Activated T-cell treated with anti-CD3 and anti-CD28 coated beads, Interleukin-2, amount 50 U/mL, for 72 hours (primary cell): ENCODE data around the gene RASAL1. TPM values are rescaled to one million over a fixed set of nuclear protein-coding genes. Genes with fewer than 3 reads are reported as not detected.

Experiments used
- ATAC-seq, 2 donors: fragments of 150-1000 bp; cut with Tn5 transposase; replicated peaks in 1 of 2; 2 replicates each; pipeline ENCODE4 v1.10.0; 2021; ENCODE audit warnings: moderate library complexity in 2 of 2, mild to moderate bottlenecking in 1 of 2
- DNase-seq, 2 donors: peaks; one replicate each; pipeline ENCODE4 v3.0.0; 2021 to 2022; ENCODE audit warnings: mixed read lengths in 1 of 2
- H3K27ac Mint-ChIP-seq: one replicate; pipeline ENCODE4 v1.8.0; 2022; ENCODE audit warnings: mild to moderate bottlenecking, moderate library complexity, mixed read lengths
- H3K27me3 Mint-ChIP-seq: one replicate; pipeline ENCODE4 v1.8.0; 2022; ENCODE audit warnings: low read depth, mixed read lengths
- H3K36me3 Mint-ChIP-seq, 2 donors: one replicate each; pipeline ENCODE4 v1.8.0; 2022; ENCODE audit warnings: mixed read lengths in 2 of 2, mild to moderate bottlenecking in 1 of 2; ENCODE audit not compliant: insufficient read depth in 2 of 2
- H3K4me1 Mint-ChIP-seq: one replicate; pipeline ENCODE4 v1.8.0; 2022; ENCODE audit warnings: low read depth, mixed read lengths
- H3K4me3 Mint-ChIP-seq, 2 donors: one replicate each; pipeline ENCODE4 v1.8.0; 2022; ENCODE audit warnings: mild to moderate bottlenecking in 2 of 2, mixed read lengths in 2 of 2, moderate library complexity in 2 of 2
- H3K9me3 Mint-ChIP-seq, 2 donors: one replicate each; pipeline ENCODE4 v1.8.0; 2022; ENCODE audit warnings: mixed read lengths in 2 of 2
- total RNA-seq, 2 donors: library from RNA; stranded (reverse); gene quantifications; one replicate each; pipeline ENCODE4 v1.2.3, GENCODE V29; 2022

The RASAL1 gene
- total RNA-seq, 2 donors from 2014 or later = 6.7 to 13.4 TPM

DNA sequence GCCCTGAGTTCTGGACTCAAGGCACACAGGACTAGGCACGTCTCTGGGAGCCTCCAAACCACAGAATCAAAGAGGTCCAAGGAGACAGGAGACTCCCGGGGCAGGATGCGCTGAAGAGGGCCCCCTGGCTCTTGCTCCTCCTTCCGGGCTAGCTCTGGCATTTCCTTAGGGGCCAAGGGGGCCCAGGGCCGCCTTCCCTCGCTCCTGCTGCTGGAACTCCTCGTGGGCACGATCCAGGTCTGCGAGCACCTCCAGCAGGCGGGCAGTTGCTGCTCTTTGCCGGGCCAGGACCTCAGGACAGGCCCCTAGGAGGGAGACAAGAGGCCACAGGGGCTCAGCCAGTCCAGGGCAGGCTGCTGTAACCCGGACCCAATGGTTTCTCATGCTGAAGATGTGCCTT lies 35.8 kb downstream of the RASAL1 start:
- DNase-seq (no peak), ATAC-seq (no peak)
- Mint-ChIP-seq H3K4me3 (no peak overlapping the region), H3K27me3 (no peaks in the 10 kb centered on the region), H3K36me3 (no peaks in the 10 kb centered on the region), H3K9me3 (no peaks in the 10 kb centered on the region), H3K4me1 (peaks cover 22% of the 10 kb centered on the region), H3K27ac (no peak overlapping the region)

DNA sequence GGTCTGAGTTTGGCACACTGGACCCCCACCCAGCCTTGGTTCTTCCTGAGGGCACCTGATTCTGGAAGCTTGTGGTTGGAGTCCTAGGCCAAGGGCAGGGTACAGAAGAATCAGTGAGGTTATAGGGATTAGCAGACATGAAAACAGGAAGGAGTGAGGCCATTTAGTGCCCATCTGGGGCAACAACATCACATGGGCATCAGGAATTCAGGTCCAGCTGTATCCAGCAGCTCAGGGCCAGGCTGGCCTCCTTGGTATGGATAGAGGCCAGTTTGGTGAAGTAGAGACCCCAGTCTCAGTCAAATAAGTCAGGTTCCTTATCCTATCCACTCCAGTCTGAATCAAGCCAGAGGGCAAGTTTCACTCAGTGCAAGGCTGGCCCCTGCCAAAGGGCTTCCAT lies 36.2 kb downstream of the RASAL1 start:
- Mint-ChIP-seq H3K4me3 (no peak overlapping the region), H3K9me3 (no peaks in the 10 kb centered on the region), H3K27me3 (no peaks in the 10 kb centered on the region), H3K4me1 (peaks cover 22% of the 10 kb centered on the region), H3K27ac (no peak overlapping the region), H3K36me3 (no peaks in the 10 kb centered on the region)
- ATAC-seq = no peak
- no peak for DNase-seq

DNA sequence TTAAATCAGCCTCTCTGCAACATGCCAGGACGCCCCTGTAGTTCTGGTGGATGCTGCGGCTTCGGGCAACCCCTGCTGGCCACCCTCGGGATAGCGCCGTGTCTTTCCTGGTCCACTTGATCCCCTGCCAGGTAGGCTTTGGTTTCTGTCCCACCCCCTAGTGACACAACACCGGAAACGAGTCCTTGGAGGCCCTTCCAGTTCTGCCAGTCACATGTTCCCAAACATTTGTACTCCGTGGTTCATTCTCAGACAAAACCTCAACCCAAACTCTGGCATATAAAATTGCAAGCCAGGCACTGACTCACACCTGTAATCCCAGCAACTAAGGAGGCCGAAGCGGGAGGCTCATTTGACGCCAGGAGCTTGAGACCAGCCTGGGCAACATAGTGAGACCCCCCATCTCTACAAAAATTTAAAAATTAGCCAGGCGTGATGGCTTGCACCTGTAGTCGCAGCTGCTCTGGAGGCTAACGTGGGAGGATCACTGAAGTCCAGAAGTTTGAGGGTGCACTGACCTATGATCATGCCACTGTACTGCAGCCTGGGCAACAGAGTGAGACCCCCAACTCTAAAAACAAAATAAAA lies 37.0 kb downstream of the RASAL1 start:
- H3K4me3 Mint-ChIP-seq = no peak overlapping the region
- H3K36me3 Mint-ChIP-seq = no peaks in the 10 kb centered on the region
- peak overlapping the region; percentile 35 for H3K27ac Mint-ChIP-seq
- ATAC-seq = peak; percentile 81
- H3K27me3 Mint-ChIP-seq = no peaks in the 10 kb centered on the region
- no peaks in the 10 kb centered on the region for H3K9me3 Mint-ChIP-seq
- peak; percentile 72 to 80 for DNase-seq
- H3K4me1 Mint-ChIP-seq = peaks cover 21% of the 10 kb centered on the region

DNA sequence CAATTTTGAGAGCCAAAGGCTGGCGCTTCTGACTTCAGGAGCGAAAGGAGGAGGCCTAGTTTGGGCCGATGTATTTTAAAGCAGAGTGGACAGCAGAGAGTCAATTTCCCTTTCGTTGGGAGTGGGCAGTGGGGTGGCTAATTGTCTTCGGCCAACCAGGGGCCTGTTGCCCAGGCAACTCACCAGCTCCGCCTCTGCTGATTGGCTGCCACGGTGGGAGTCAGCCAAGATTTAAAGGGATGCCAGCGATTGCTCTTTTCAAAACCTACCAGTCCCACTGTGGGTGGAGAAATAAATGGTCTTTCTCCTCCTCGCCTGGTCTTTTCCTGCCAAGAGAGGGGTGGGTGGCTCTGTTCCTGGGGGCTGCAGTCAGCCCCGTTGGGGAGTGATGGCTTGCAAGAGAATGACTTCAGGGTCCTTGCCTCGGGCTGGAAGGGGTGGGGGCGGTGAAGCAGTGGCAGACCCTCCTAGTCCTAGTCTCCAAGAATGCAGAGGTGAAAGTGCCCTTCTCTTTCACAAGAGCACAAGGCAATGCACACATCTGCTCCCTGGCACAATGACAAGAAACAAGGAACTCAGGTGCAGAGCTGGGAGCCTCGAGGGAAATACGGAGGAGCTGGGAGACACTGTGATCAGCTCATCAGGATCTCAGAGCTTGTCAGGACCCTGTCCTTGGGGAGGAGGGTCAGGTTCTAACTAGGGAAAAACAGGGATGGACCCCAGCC lies 37.7 kb downstream of the RASAL1 start:
- H3K27ac Mint-ChIP-seq = no peak overlapping the region
- peaks cover 21% of the 10 kb centered on the region for H3K4me1 Mint-ChIP-seq
- ATAC-seq (peak; percentile 6 to 15), DNase-seq (no peak)
- no peaks in the 10 kb centered on the region for H3K9me3 Mint-ChIP-seq
- H3K4me3 Mint-ChIP-seq = no peak overlapping the region
- H3K27me3 Mint-ChIP-seq = no peaks in the 10 kb centered on the region
- no peaks in the 10 kb centered on the region for H3K36me3 Mint-ChIP-seq

DNA sequence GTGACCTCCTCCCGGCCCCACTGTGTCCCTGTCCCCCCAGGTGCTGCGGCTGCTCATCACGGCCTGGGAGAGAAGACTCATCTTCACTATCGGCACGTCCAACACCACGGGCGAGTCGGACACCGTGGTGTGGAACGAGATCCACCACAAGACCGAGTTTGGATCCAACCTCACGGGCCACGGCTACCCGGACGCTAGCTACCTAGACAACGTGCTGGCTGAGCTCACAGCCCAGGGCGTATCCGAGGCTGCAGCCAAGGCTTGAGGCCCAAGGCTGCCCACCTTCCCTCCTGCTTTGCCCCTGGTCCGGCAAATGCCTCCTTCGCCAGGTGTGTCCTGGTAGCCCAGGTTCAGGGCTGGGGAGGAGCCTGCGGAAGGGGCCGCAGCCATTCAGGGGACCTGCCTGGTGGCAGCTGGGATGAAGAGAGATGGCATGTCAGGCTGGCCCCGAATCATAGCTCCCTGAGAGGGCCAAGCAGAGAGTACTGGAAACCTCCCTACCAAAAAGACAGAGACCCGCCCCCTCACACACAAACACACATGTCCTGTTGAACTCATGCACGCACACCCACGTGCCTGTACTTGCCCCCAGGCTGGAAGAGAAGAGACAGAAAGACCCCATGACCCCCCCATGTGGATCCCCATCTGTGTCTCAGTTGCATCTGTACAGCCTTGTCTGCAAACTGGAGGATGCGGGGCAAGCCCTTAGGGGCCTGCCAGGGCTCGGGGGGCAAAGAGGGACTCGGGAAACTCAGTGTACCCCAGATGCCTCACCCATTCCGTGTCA lies 38.7 kb downstream of the RASAL1 start:
- no peaks in the 10 kb centered on the region for H3K27me3 Mint-ChIP-seq
- no peak overlapping the region for H3K27ac Mint-ChIP-seq
- DNase-seq (no peak), ATAC-seq (no peak)
- H3K4me1 Mint-ChIP-seq = peaks cover 31% of the 10 kb centered on the region
- H3K9me3 Mint-ChIP-seq = no peaks in the 10 kb centered on the region
- H3K36me3 Mint-ChIP-seq = no peaks in the 10 kb centered on the region
- H3K4me3 Mint-ChIP-seq = no peak overlapping the region

DNA sequence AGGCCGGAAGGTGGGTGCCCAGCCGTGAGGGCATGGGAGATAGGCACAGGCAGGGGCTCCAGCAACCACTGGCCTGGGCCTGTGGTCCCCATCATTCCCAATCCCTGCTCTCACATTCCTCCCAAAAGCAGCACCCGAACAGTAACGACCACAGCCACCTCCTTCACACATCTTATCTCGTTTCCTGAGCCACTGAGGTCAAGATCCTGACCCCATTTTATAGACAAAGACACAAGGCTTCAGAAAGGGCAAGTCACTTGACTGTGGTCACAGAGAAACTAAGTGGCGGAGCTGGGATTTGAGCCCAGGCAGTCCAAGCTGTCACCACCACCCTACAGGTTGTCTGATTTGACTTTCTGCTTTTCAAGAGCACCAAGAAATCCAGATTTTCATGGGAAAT lies 40.2 kb downstream of the RASAL1 start:
- Mint-ChIP-seq H3K4me1 (peaks cover 46% of the 10 kb centered on the region), H3K9me3 (no peaks in the 10 kb centered on the region), H3K27me3 (no peaks in the 10 kb centered on the region), H3K36me3 (no peaks in the 10 kb centered on the region), H3K27ac (no peak overlapping the region), H3K4me3 (no peak overlapping the region)
- DNase-seq (no peak), ATAC-seq (no peak)

DNA sequence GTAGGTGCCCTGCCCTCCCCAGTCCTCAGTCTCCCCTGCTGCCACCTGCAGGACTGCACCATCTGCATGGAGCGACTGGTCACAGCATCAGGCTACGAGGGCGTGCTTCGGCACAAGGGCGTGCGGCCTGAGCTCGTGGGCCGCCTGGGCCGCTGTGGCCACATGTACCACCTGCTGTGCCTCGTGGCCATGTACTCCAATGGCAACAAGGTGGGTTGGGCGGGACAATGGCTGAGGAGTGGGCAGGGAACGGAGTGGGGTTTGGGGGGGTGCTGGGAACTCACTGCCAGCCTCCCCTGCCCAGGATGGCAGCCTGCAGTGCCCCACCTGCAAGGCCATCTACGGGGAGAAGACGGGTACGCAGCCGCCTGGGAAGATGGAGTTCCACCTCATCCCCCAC lies 40.8 kb downstream of the RASAL1 start:
- no peaks in the 10 kb centered on the region for H3K27me3 Mint-ChIP-seq
- H3K4me1 Mint-ChIP-seq = peaks cover 52% of the 10 kb centered on the region
- H3K9me3 Mint-ChIP-seq = no peaks in the 10 kb centered on the region
- no peak overlapping the region for H3K27ac Mint-ChIP-seq
- ATAC-seq (no peak), DNase-seq (no peak)
- H3K4me3 Mint-ChIP-seq = no peak overlapping the region
- H3K36me3 Mint-ChIP-seq = no peaks in the 10 kb centered on the region

DNA sequence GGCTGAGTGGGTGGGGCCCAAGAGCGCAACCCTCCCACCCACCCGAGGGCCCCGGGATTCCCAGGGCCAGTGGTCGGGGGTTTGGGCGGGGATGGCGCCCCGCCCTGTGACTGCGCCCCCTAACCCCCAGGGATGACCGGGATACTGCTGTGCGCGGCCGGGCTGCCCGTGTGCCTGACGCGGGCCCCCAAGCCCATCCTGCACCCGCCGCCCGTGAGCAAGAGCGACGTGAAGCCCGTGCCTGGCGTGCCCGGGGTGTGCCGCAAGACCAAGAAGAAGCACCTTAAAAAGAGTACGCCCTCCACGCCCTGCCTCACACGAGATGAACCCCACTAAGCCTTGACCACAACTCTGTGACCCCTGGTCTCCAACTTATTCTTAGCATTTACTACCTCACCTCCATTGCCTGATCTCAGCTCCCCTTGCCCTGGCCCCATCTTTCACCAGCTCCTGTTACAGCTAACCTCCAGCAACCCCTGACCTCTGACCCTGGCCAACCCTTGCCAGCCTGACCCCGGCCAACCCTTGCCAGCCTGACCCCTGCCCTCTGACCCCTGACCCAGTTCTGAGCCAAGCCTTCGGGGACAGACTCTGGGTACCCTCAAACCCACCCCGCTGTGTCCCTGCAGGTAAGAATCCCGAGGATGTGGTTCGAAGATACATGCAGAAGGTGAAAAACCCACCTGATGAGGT lies 42.0 kb downstream of the RASAL1 start:
- DNase-seq (no peak), ATAC-seq (no peak)
- Mint-ChIP-seq H3K36me3 (peaks cover 0 to 2% of the 10 kb centered on the region in 2 donors), H3K4me3 (no peak overlapping the region), H3K27me3 (no peaks in the 10 kb centered on the region), H3K27ac (no peak overlapping the region), H3K9me3 (no peaks in the 10 kb centered on the region), H3K4me1 (peaks cover 57% of the 10 kb centered on the region)

DNA sequence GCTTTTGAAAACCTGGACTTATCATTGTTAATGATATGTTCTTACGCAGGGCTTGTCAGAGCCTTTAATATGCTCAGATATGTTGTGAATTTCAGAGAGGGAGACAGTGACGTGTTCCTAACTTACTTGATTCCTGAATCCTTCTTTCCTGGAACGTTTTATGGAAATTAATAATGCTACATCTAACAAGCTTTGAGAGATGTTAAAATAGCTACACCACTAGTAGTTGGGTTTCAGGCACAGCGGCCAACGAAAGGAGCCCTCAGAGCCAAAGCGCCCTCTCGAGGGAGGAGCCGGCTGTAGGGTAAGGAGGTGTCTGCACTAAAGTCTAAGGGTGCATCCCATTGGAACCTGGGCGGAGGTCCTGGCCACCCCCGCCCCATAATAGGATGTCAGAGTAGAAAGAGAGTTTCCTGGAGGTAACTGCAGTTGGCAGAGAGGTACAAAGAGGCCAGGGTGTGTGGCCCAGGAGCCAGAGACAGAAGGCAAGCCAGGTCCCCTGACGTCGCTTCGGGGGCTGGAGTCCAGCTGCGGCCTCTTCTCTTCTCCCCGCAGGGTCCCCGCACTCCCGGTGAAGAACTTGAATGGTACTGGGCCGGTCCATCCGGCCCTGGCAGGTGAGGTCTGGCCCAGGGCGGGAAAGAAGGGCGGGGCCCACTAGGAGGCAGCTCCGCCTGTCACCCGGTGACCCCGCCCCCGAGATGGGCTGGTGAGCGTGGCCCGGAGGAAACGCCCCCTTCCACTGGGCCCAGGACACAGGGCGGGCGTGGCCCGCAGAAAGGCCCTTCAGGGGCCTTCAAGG lies 42.8 kb downstream of the RASAL1 start:
- no peak overlapping the region for H3K27ac Mint-ChIP-seq
- peaks cover 58% of the 10 kb centered on the region for H3K4me1 Mint-ChIP-seq

DNA sequence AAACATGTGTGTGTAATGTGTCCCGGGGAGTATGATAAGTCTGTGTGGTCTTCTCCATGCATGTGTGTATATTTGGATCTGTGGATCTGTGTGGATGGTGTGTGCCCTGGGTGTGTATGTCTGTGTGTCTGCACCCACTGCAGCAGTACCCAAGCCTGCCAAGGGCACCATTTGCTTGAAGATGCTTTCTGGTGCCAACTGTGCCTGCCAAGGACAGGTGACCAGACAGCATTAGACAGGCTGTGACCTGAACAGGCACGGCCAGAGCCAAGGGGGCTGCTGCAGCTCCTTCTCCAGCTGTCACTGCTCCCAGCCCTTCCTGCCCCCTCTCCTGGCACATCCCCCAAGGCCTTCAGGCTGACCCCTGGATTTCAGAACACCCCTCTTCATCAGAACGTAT lies 44.1 kb downstream of the RASAL1 start:
- H3K36me3 Mint-ChIP-seq = peaks cover 4% of the 10 kb centered on the region in 2 donors
- no peak for DNase-seq
- ATAC-seq = no peak
- peaks cover 0 to 4% of the 10 kb centered on the region in 2 donors for H3K9me3 Mint-ChIP-seq
- H3K4me3 Mint-ChIP-seq = no peak overlapping the region
- peaks cover 71% of the 10 kb centered on the region for H3K4me1 Mint-ChIP-seq
- H3K27ac Mint-ChIP-seq = peak overlapping the region; percentile 6
- no peaks in the 10 kb centered on the region for H3K27me3 Mint-ChIP-seq

More for the DNA sequence above, 42.8 kb downstream of the RASAL1 start:
- Mint-ChIP-seq H3K4me3 (peak overlapping the region in 1 of 2 donors; percentile 10), H3K27me3 (no peaks in the 10 kb centered on the region), H3K9me3 (peaks cover 0 to 4% of the 10 kb centered on the region in 2 donors), H3K36me3 (peaks cover 4% of the 10 kb centered on the region in 2 donors)
- ATAC-seq = no peak
- DNase-seq = no peak

DNA sequence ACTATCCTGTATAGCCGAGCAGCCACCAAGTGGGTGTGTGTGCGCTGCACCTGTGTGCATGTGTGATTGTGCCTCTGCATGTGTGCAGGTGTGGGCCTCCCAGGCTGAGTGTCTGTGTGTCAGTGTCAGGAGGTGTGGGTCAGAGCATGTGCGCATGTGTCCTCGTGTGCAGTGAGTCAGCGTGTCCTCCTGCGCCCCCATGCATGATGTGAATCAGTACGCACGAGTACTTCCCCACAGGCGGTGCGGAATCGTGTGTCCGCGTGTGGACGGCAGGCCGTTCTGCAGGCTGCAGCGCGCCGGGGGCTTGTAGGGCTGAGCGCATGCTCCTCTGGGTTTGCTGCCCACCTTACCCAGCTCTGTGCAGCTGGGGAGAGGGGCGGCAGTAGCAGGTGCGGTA lies 44.8 kb downstream of the RASAL1 start:
- ATAC-seq = no peak
- no peak overlapping the region for H3K27ac Mint-ChIP-seq
- no peak overlapping the region for H3K4me3 Mint-ChIP-seq
- DNase-seq = no peak
- peaks cover 78% of the 10 kb centered on the region for H3K4me1 Mint-ChIP-seq
- H3K36me3 Mint-ChIP-seq = peaks cover 4% of the 10 kb centered on the region in 2 donors
- no peaks in the 10 kb centered on the region for H3K27me3 Mint-ChIP-seq
- H3K9me3 Mint-ChIP-seq = peaks cover 0 to 4% of the 10 kb centered on the region in 2 donors

DNA sequence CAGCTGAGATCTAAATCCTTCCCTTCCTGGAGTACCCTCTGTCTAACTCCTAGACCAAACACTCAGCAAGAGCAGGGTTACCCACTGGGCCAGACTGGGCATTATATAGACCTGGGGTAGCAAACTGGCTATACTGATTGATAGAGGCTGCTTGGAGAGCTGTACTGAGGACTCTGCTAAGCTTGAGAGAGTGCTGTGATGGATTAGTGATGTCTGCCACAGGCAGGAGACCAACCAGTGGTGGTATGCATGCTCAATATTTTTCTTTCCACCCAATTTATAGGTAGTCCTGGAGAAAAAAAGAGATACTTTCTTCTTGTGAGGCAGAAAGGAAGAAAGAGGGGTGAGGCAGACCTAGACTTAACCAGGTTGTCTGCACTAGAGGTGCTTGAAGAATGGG lies 45.7 kb downstream of the RASAL1 start:
- Mint-ChIP-seq H3K4me1 (peaks cover 79% of the 10 kb centered on the region), H3K27me3 (no peaks in the 10 kb centered on the region), H3K36me3 (peaks cover 4% of the 10 kb centered on the region in 2 donors), H3K4me3 (peak overlapping the region; percentile 73 to 80), H3K27ac (peak overlapping the region; percentile 88), H3K9me3 (peaks cover 0 to 4% of the 10 kb centered on the region in 2 donors)
- ATAC-seq = peak; percentile 8 to 14
- no peak for DNase-seq
